OCI-LY1 (cell line): Measurements from ENCODE around the gene NEUROG2.
"Not testable (repeated sequence)": the region's sequence is repeated elsewhere in the genome, so short reads cannot be mapped to it uniquely, and the experiment has no call there.

Experiments
- H2AFZ ChIP-seq: fragments of 200-600 bp; sonication (generic), shearing (Covaris generic); 2 replicates; pipeline ENCODE4 v1.6.0; 2014; ENCODE audit warnings: antibody characterized with exemption, mild to moderate bottlenecking, low read length
- H3F3A ChIP-seq: fragments of 200-600 bp; sonication (generic), shearing (Covaris generic); 2 replicates; pipeline ENCODE4 v1.6.0; 2014; ENCODE audit warnings: mild to moderate bottlenecking, antibody characterized with exemption, low read length, moderate library complexity; ENCODE audit not compliant: insufficient read depth
- H3K27ac ChIP-seq: fragments of 200-600 bp; sonication (generic); 2 replicates; pipeline ENCODE4 v1.5.1; 2014; ENCODE audit warnings: low read length, mixed run types, mild to moderate bottlenecking, low read depth; ENCODE audit not compliant: poor library complexity, severe bottlenecking
- H3K27me3 ChIP-seq: fragments of 200-600 bp; sonication (generic); 2 replicates; pipeline ENCODE4 v1.6.0; 2014; ENCODE audit warnings: antibody characterized with exemption, mild to moderate bottlenecking, low read length, moderate library complexity; ENCODE audit not compliant: insufficient read depth
- H3K36me3 ChIP-seq: fragments of 200-600 bp; sonication (generic); 2 replicates; pipeline ENCODE4 v1.6.1; 2014; ENCODE audit warnings: mild to moderate bottlenecking, antibody characterized with exemption, low read length, moderate library complexity, mixed read lengths; ENCODE audit not compliant: insufficient read depth
- H3K4me1 ChIP-seq: fragments of 200-600 bp; sonication (generic); 2 replicates; pipeline ENCODE4 v1.5.1; 2014; ENCODE audit warnings: mild to moderate bottlenecking, low read length, moderate library complexity; ENCODE audit not compliant: insufficient read depth, severe bottlenecking
- H3K4me2 ChIP-seq: fragments of 200-600 bp; sonication (generic), shearing (Covaris generic); 2 replicates; pipeline ENCODE4 v1.6.1; 2014; ENCODE audit warnings: low read length
- H3K4me3 ChIP-seq: fragments of 200-600 bp; sonication (generic); 2 replicates; pipeline ENCODE4 v1.5.1; 2014; ENCODE audit warnings: low read length, low read depth, mild to moderate bottlenecking, mixed read lengths; ENCODE audit not compliant: poor library complexity, severe bottlenecking
- H3K79me2 ChIP-seq: fragments of 200-600 bp; shearing (Covaris generic); 2 replicates; pipeline ENCODE4 v1.6.1; 2016; ENCODE audit warnings: mixed run types, low read length, mixed read lengths; ENCODE audit not compliant: insufficient read depth
- H3K9ac ChIP-seq: fragments of 200-600 bp; sonication (generic), shearing (Covaris generic); 2 replicates; pipeline ENCODE4 v1.6.1; 2014; ENCODE audit warnings: mild to moderate bottlenecking, low read length, mixed read lengths
- H3K9me2 ChIP-seq: fragments of 200-600 bp; sonication (generic), shearing (Covaris generic); 2 replicates; pipeline ENCODE4 v1.6.1; 2014; ENCODE audit warnings: low read depth, mild to moderate bottlenecking, low read length, mixed read lengths
- H3K9me3 ChIP-seq: fragments of 200-600 bp; shearing (Covaris generic); 2 replicates; pipeline ENCODE4 v1.6.1; 2014; ENCODE audit warnings: low read length, mixed read lengths
- H4K20me1 ChIP-seq: fragments of 200-600 bp; sonication (generic), shearing (Covaris generic); 2 replicates; pipeline ENCODE4 v1.6.0; 2016; ENCODE audit warnings: mild to moderate bottlenecking, low read length; ENCODE audit not compliant: insufficient read depth
- CTCF ChIP-seq: fragments of 200-600 bp; sonication (generic), shearing (Covaris generic); IDR thresholded peaks from 2 replicates; pipeline ENCODE4 v1.5.1; 2017; ENCODE audit warnings: mild to moderate bottlenecking, antibody characterized with exemption, low read length, moderate library complexity, mixed read lengths
- EZH2 ChIP-seq: fragments of 200-600 bp; sonication (generic), shearing (Covaris generic); IDR thresholded peaks from 2 replicates; pipeline ENCODE4 v1.8.0; 2017; ENCODE audit warnings: borderline replicate concordance, mixed run types, mild to moderate bottlenecking, antibody characterized with exemption, low read length, moderate library complexity, mixed read lengths

NEUROG2 gene

DNA sequence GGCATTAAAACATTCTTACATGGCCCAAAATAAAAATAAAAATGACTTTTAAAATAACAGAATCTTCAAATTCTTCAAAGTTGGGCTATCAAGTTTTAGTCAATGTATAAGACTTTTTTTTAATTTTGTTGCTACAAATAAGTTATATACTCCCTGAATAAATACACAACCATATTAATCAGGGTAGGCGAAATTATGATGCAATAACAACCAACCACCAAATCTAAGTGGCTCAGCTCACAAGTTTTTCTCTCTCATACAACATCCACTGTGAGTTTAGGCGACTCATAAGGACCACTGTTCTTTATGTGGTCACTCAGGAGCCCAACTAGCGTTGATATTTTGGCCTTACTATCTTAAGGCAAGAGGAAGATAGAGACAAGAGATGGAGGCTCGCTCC, 11.2 kb downstream of the NEUROG2 start:
- no peak overlapping the region for H3K4me2 ChIP-seq
- H3K27me3 ChIP-seq = 0 out of 2 replicates have a peak, but pooled peaks cover 2% of the 10 kb centered on the region
- H3K36me3 ChIP-seq = no peaks in the 10 kb centered on the region
- H3K27ac ChIP-seq = no peak overlapping the region
- no peak for TF ChIP-seq EZH2
- TF ChIP-seq CTCF = no peak
- no peak overlapping the region for H3K4me3 ChIP-seq
- H3K9me2 ChIP-seq = no peaks in the 10 kb centered on the region
- no peaks in the 10 kb centered on the region for H3K4me1 ChIP-seq
- no peaks in the 10 kb centered on the region for H3K79me2 ChIP-seq
- no peak overlapping the region for H2AFZ ChIP-seq
- no peaks in the 10 kb centered on the region for H3F3A ChIP-seq
- H3K9ac ChIP-seq = no peak overlapping the region
- H4K20me1 ChIP-seq = no peaks in the 10 kb centered on the region
- H3K9me3 ChIP-seq = no peaks in the 10 kb centered on the region

GRCh38 chr4:112502871-112503270, 13.1 kb downstream of the NEUROG2 start:
- Histone ChIP-seq H3K79me2 (no peaks in the 10 kb centered on the region), H3K9me2 (no peaks in the 10 kb centered on the region), H3F3A (no peaks in the 10 kb centered on the region), H3K4me2 (no peak overlapping the region), H3K36me3 (no peaks in the 10 kb centered on the region), H3K4me1 (no peaks in the 10 kb centered on the region), H3K27ac (no peak overlapping the region), H3K9me3 (no peaks in the 10 kb centered on the region), H3K4me3 (no peak overlapping the region), H4K20me1 (no peaks in the 10 kb centered on the region), H2AFZ (no peak overlapping the region), H3K27me3 (no peaks in the 10 kb centered on the region), H3K9ac (no peak overlapping the region)
- TF ChIP-seq CTCF (no peak), EZH2 (no peak)

DNA sequence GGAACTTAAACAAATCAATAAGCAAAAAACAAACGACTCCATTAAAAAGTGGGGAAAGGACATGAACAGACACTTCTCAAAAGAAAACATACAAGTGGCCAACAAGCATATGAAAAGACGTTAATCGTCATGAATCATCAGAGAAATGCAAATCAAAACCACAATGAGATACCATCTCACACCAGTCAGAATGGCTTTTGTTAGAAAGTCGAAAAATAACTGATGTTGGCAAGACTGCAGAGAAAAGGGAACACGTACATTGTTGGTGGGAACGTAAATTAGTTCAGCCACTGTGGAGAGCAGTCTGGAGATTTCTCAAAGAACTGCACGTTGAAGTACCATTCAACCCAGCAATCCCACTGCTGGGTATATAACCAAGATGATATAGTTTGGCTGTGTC, 23.7 kb downstream of the NEUROG2 start:
- H3K9me3 ChIP-seq = peaks cover 2% of the 10 kb centered on the region; the same call in 1 of the 2 replicates
- no peaks in the 10 kb centered on the region for H3K36me3 ChIP-seq
- no peaks in the 10 kb centered on the region for H3F3A ChIP-seq
- H4K20me1 ChIP-seq = no peaks in the 10 kb centered on the region
- H2AFZ ChIP-seq = no peak overlapping the region
- TF ChIP-seq CTCF = no peak
- TF ChIP-seq EZH2 = no peak
- no peaks in the 10 kb centered on the region for H3K27me3 ChIP-seq
- no peak overlapping the region for H3K9ac ChIP-seq
- no peaks in the 10 kb centered on the region for H3K4me1 ChIP-seq
- H3K79me2 ChIP-seq = no peaks in the 10 kb centered on the region
- no peak overlapping the region for H3K27ac ChIP-seq
- H3K9me2 ChIP-seq = no peaks in the 10 kb centered on the region
- no peak overlapping the region for H3K4me2 ChIP-seq
- no peak overlapping the region for H3K4me3 ChIP-seq

DNA sequence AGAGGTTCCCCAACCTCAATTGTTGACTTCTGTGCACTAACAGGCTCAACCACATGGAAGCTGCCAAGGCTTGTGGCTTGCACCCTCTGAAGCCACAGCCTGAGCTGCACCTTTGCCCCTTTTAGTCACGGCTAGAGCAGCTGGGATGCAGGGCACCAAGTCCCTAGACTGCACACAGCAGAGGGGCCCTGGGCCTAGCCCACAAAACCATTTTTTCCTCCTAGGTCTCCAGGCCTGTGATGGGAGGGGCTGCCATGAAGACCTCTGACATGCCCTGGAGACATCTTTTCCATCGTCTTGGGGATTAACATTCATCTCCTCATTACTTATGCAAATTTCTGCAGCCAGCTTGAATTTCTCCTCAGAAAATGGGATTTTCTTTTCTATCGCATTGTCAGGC, 25.2 kb downstream of the NEUROG2 start:
- H3K27me3 ChIP-seq, H3K9me2 ChIP-seq, H3K4me1 ChIP-seq, H2AFZ ChIP-seq, H4K20me1 ChIP-seq, H3K27ac ChIP-seq, H3K36me3 ChIP-seq, H3K4me2 ChIP-seq, H3K9me3 ChIP-seq, H3F3A ChIP-seq, H3K4me3 ChIP-seq, H3K79me2 ChIP-seq, H3K9ac ChIP-seq: not testable (repeated sequence)
